HG03025 (cell line): ENCODE results near the gene PDZD4.
"Not testable (repeated sequence)": the region's sequence is repeated elsewhere in the genome, so short reads cannot be mapped to it uniquely, and the experiment has no call there.

ENCODE experiments used
- ATAC-seq: cut with Tn5 transposase; IDR thresholded peaks from one replicate; pipeline ENCODE4 v1.9.1; 2021; ENCODE audit warnings: mild to moderate bottlenecking, moderate library complexity; ENCODE audit not compliant: unreplicated experiment, low FRiP score

PDZD4 gene

DNA sequence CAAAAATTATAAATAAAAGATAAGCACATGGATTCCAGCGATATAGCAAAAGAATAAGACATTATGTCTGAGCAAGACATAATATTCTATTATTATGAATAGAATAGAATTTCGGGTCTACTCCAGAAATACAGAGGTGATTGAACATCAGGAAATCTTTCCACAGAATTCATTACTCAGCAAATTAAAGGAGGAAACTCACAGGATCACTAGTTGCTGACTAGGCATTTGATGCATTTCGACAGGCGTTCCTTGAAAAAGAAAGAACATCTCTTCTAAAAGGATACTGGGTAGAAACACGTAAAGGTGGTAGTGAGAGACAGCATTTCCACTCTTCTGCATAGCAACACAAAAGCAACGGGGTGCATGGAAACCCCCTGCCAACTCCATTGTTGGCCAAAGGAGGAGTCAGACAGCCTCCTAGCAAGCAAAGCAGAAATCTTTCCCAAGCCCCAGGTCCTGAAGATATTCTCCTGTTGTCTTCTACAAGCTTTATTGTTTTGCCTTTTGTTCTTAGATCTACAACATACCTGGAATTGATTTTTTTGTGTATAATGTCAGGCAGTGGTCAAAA lies 14.3 kb upstream of the PDZD4 start:
- no peak for ATAC-seq

DNA sequence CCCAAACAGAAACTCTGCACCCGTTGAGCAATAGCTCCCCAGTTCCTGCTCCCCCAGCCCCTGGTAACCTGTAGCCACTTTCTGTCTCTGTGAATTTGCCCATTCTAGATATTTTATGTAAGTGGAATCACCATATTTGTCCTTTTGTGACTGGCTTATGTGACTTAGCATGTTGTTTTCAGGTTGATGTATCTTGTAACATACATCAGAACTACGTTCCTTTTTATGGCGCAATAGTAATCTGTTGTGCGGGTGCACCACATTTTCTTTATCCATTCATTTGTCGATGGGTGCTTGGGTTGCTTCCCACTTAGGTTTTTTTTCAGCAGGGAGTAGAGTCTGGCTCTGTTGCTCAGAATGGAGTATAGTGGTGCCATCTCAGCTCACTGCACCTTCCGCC lies 6.6 kb upstream of the PDZD4 start:
- no peak for ATAC-seq

- no peak for ATAC-seq
Observed at GRCh38 chrX:153832728-153833127, 2.4 kb upstream of the PDZD4 start.

GRCh38 chrX:153831429-153832150 lies 1.2 kb upstream of the PDZD4 start:
- ATAC-seq, result no peak

- no peak for ATAC-seq
Observed at GRCh38 chrX:153830640-153831428, 490 bp upstream of the PDZD4 start.

- no peak for ATAC-seq
Observed at GRCh38 chrX:153829549-153829798, 870 bp downstream of the PDZD4 start.

- no peak for ATAC-seq
Observed at GRCh38 chrX:153828723-153829548, 1.4 kb downstream of the PDZD4 start.

GRCh38 chrX:153828308-153828707 lies 2.0 kb downstream of the PDZD4 start:
- ATAC-seq, result no peak

DNA sequence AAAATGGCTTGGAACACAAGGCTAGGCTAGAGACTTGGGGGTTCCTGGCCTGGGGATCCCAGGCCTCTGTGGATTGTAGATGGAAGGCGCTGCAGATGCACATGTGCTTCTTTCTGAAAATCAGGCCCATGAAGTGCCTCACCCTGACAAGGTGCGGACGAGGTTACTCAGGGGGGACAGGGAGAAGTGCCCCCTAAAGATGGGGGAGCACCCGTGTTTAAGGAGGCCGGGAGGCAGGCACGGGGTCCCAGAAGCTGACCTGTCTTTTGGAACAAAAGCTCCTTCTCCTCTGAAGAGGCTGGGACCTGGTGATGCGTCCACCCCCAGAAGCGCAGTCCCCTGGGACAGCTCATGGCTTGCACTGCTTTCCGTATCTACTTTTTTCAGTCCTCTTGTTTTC lies 2.4 kb downstream of the PDZD4 start:
- ATAC-seq, result no peak

DNA sequence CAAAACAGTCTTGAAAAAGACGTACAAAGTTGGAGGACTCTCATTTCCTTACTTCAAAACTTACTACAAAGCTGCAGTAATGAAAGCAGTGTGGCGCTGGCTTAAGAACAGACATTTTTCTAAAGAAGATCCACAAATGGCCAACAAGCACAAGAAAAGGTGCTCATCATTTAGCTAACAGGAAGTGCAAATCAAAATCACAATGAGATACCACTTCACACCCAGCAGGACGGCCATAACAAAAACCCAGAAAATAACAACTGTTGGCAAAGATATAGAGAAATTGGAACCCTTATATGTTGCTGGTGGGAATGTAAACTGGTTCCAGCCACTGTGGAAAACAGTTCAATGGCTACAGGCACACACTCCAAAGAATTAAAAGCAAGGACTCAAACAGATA lies 3.3 kb downstream of the PDZD4 start:
- no peak for ATAC-seq

DNA sequence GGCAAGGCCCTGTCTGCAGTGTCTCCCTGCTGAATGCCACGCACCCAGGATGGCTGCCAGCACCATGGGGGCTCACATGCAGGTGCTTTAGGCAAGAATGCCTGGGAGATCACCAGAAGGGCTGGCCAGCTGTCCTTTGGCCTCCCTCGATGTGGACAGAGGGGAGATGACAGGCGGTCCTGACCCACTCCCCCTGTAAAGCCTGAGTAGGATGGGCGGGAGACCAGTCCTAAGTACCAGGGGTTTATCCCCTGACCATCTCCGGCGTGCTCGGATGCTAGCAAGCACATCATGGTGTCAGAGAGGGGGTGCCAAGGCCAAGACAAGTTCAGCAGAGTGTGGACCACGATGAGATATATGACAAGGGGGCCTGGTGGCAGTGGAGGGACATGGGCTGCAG lies 5.3 kb downstream of the PDZD4 start:
- ATAC-seq, result no peak

DNA sequence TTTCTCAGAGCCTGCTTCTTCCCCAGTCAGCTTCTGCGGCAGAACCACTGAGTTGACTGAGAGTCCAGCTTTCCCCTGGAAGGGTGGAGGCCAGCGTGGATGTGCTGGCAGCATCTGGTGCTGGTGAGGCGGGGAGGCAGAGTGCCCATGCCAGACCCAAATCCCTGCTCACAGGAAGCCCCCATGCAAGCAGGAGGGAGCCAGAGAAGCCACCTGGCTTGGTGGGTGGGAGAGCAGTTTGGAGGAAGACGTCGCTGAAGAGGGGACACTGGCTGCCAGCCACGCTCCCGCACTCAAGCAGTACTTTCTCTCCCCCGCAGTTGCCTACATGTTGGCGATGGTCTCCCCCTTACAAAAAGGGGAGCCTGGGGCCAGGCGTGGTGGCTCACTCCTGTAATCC lies 6.0 kb downstream of the PDZD4 start:
- ATAC-seq, result no peak

DNA sequence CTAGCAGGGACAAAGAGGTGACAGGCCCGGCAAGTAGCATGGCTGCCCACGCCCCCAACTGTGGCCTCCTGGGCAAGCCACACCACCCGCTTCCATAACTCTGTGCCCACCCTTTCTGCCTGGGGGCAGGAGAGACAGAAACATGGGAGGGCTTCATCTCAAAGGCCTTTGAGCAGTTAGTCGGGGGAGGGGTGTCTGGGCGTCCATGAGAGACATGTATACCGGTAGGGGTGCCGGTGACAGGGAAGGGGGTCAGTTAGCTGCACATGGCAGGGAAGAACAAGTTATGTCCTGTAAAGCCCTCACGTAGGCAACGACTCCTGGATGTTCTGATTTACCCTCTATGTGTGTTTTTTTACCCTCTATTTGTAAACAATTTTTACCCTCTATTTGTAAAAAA lies 9.3 kb downstream of the PDZD4 start:
- ATAC-seq, result no peak

- ATAC-seq, result no peak
Observed at GRCh38 chrX:153820601-153821000, 9.7 kb downstream of the PDZD4 start.

GRCh38 chrX:153819384-153820040 lies 10.8 kb downstream of the PDZD4 start:
- ATAC-seq, result no peak

- ATAC-seq, result no peak
Observed at GRCh38 chrX:153818571-153819383, 11.6 kb downstream of the PDZD4 start.

GRCh38 chrX:153818064-153818463 lies 12.3 kb downstream of the PDZD4 start:
- ATAC-seq, result not testable (repeated sequence)

- no peak for ATAC-seq
Observed at GRCh38 chrX:153816831-153817690, 13.3 kb downstream of the PDZD4 start.
